HEK293 (cell line): ENCODE data around the gene RPL36A.

Source experiments
- CTCF ChIA-PET: fragments of 350-600 bp; formaldehyde crosslinking; extraction: SDS; loops from one replicate; lab custom pipeline; 2021; ENCODE audit warnings: antibody characterized with exemption; lab: Yijun Ruan, JAX
- POLR2A ChIA-PET: fragments of 300-600 bp; formaldehyde crosslinking; extraction: SDS; loops from one replicate; lab custom pipeline; 2020; ENCODE audit warnings: antibody characterized with exemption, inconsistent platforms; lab: Yijun Ruan, JAX
- H3K27ac ChIP-seq: fragments of 200-500 bp; sonication (Bioruptor generic); 2 replicates; pipeline ENCODE4 v1.5.1; 2014; ENCODE audit warnings: low read depth, low read length, control low read depth, inconsistent platforms; ENCODE audit errors: extremely low read depth
- H3K36me3 ChIP-seq, 2 experiments: fragments of 200-500 bp in 1 of 2; sonication (Bioruptor generic) in 1 of 2; 1 replicate in 1 of 2; 2 replicates in 1 of 2; pipeline ENCODE4 v1.5.1; 2014 to 2017; ENCODE audit warnings: inconsistent platforms in 2 of 2, low read length in 2 of 2; ENCODE audit not compliant: control insufficient read depth in 2 of 2, insufficient read depth in 1 of 2
- H3K4me1 ChIP-seq: fragments of 200-500 bp; sonication (Bioruptor generic); 2 replicates; pipeline ENCODE4 v1.5.1; 2014; ENCODE audit warnings: mild to moderate bottlenecking, low read length, inconsistent platforms; ENCODE audit not compliant: control insufficient read depth, insufficient read depth
- H3K4me3 ChIP-seq: 2 replicates; pipeline ENCODE4 v1.5.1; 2011; ENCODE audit warnings: low read depth, mild to moderate bottlenecking, control low read depth, low read length, moderate library complexity
- H3K9me3 ChIP-seq: fragments of 200-500 bp; sonication (Bioruptor generic); 2 replicates; pipeline ENCODE4 v1.5.1; 2014; ENCODE audit warnings: low read depth, low read length, inconsistent platforms; ENCODE audit not compliant: control insufficient read depth, insufficient read depth
- EGR2 ChIP-seq: fragments of 450-650 bp; formaldehyde crosslinking; IDR thresholded peaks from 2 replicates; pipeline ENCODE4 v1.5.1; 2016; ENCODE audit warnings: low read depth, missing biosample characterization, missing genetic modification characterization
- HOXD13 ChIP-seq: sonication (generic); formaldehyde crosslinking; IDR thresholded peaks from 2 replicates; pipeline ENCODE4 v1.8.0; 2022; ENCODE audit warnings: missing genetic modification reagents, borderline replicate concordance
- OSR2 ChIP-seq: fragments of 450-650 bp; formaldehyde crosslinking; IDR thresholded peaks from 2 replicates; pipeline ENCODE4 v1.5.1; 2016; ENCODE audit warnings: missing biosample characterization, missing genetic modification characterization
- REPIN1 ChIP-seq: fragments of 450-650 bp; formaldehyde crosslinking; IDR thresholded peaks from 2 replicates; pipeline ENCODE4 v1.5.1; 2017; ENCODE audit warnings: missing biosample characterization, missing genetic modification characterization, low read depth
- SP7 ChIP-seq: fragments of 450-650 bp; formaldehyde crosslinking; IDR thresholded peaks from 2 replicates; pipeline ENCODE4 v1.5.1; 2016; ENCODE audit warnings: missing biosample characterization, missing genetic modification characterization
- ZFHX2 ChIP-seq: fragments of 450-650 bp; formaldehyde crosslinking; conservative IDR thresholded peaks from 2 replicates; pipeline ENCODE4 v1.5.1; 2016; ENCODE audit warnings: missing biosample characterization, missing genetic modification characterization
- ZFP69B ChIP-seq: fragments of 450-650 bp; formaldehyde crosslinking; IDR thresholded peaks from 2 replicates; pipeline ENCODE4 v1.5.1; 2016; ENCODE audit warnings: missing biosample characterization, missing genetic modification characterization
- ZNF157 ChIP-seq: fragments of 450-650 bp; formaldehyde crosslinking; IDR thresholded peaks from 2 replicates; pipeline ENCODE4 v1.5.1; 2016; ENCODE audit warnings: missing biosample characterization, missing genetic modification characterization
- ZNF175 ChIP-seq: fragments of 450-650 bp; formaldehyde crosslinking; IDR thresholded peaks from 2 replicates; pipeline ENCODE4 v1.5.1; 2016; ENCODE audit warnings: missing biosample characterization, missing genetic modification characterization
- ZNF19 ChIP-seq: fragments of 450-650 bp; formaldehyde crosslinking; IDR thresholded peaks from 2 replicates; pipeline ENCODE4; 2016; ENCODE audit warnings: missing biosample characterization, missing genetic modification characterization, low read depth
- ZNF214 ChIP-seq: fragments of 450-650 bp; formaldehyde crosslinking; IDR thresholded peaks from 2 replicates; pipeline ENCODE4 v1.5.1; 2017; ENCODE audit warnings: missing biosample characterization, mild to moderate bottlenecking, missing genetic modification characterization, borderline replicate concordance
- ZNF341 ChIP-seq: fragments of 450-650 bp; formaldehyde crosslinking; IDR thresholded peaks from 2 replicates; pipeline ENCODE4; 2016; ENCODE audit warnings: low read depth, missing biosample characterization, missing genetic modification characterization
- ZNF366 ChIP-seq: fragments of 450-650 bp; formaldehyde crosslinking; conservative IDR thresholded peaks from 2 replicates; pipeline ENCODE4 v1.5.1; 2016; ENCODE audit warnings: missing biosample characterization, missing genetic modification characterization
- ZNF423 ChIP-seq: fragments of 450-650 bp; formaldehyde crosslinking; IDR thresholded peaks from 2 replicates; pipeline ENCODE4 v1.5.1; 2016; ENCODE audit warnings: missing biosample characterization, missing genetic modification characterization
- ZNF433 ChIP-seq: fragments of 450-650 bp; formaldehyde crosslinking; IDR thresholded peaks from 2 replicates; pipeline ENCODE4 v1.5.1; 2016; ENCODE audit warnings: missing biosample characterization, missing genetic modification characterization, low read depth
- ZNF555 ChIP-seq: fragments of 450-650 bp; formaldehyde crosslinking; conservative IDR thresholded peaks from 2 replicates; pipeline ENCODE4 v1.5.1; 2017; ENCODE audit warnings: missing biosample characterization, mild to moderate bottlenecking, missing genetic modification characterization, inconsistent platforms
- ZNF621 ChIP-seq: fragments of 450-650 bp; formaldehyde crosslinking; IDR thresholded peaks from 2 replicates; pipeline ENCODE4 v1.5.1; 2017; ENCODE audit warnings: missing biosample characterization, missing genetic modification characterization
- ZNF654 ChIP-seq: fragments of 450-650 bp; formaldehyde crosslinking; IDR thresholded peaks from 2 replicates; pipeline ENCODE4 v1.5.1; 2016; ENCODE audit warnings: low read depth, missing biosample characterization, missing genetic modification characterization
- ZNF660 ChIP-seq: fragments of 450-650 bp; IDR thresholded peaks from 2 replicates; pipeline ENCODE4 v1.5.1; 2018; ENCODE audit warnings: missing biosample characterization, mild to moderate bottlenecking, missing genetic modification characterization
- ZNF785 ChIP-seq: fragments of 450-650 bp; formaldehyde crosslinking; IDR thresholded peaks from 2 replicates; pipeline ENCODE4 v1.5.1; 2016; ENCODE audit warnings: missing biosample characterization, missing genetic modification characterization
- TF ChIP-seq, protein P1 (sequence below): fragments of 450-650 bp; formaldehyde crosslinking; optimal IDR thresholded peaks from 2 replicates; pipeline ENCODE3; 2016; ENCODE audit warnings: missing biosample characterization, mild to moderate bottlenecking, missing genetic modification characterization
- TF ChIP-seq, protein P2 (sequence below): fragments of 450-650 bp; formaldehyde crosslinking; IDR thresholded peaks from 2 replicates; pipeline ENCODE4 v1.5.1; 2016; ENCODE audit warnings: missing biosample characterization, missing genetic modification characterization
- TF ChIP-seq, protein P3 (sequence below): fragments of 450-650 bp; IDR thresholded peaks from 2 replicates; pipeline ENCODE4 v1.5.1; 2018; ENCODE audit warnings: missing biosample characterization, mild to moderate bottlenecking, missing genetic modification characterization
- TF ChIP-seq, protein P4 (sequence below): fragments of 450-650 bp; formaldehyde crosslinking; IDR thresholded peaks from 2 replicates; pipeline ENCODE4 v1.5.1; 2016; ENCODE audit warnings: missing biosample characterization, missing genetic modification characterization, borderline replicate concordance

RPL36A gene

DNA sequence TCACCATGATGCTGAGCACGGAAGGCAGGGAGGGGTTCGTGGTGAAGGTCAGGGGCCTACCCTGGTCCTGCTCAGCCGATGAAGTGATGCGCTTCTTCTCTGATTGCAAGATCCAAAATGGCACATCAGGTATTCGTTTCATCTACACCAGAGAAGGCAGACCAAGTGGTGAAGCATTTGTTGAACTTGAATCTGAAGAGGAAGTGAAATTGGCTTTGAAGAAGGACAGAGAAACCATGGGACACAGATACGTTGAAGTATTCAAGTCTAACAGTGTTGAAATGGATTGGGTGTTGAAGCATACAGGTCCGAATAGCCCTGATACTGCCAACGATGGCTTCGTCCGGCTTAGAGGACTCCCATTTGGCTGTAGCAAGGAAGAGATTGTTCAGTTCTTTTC, 21.2 kb downstream of the RPL36A start (continued):
- TF ChIP-seq REPIN1 (tag by site-specific recombination): no peak
- TF ChIP-seq ZNF555 (tag by site-specific recombination): no peak
- TF ChIP-seq, protein P1, sequence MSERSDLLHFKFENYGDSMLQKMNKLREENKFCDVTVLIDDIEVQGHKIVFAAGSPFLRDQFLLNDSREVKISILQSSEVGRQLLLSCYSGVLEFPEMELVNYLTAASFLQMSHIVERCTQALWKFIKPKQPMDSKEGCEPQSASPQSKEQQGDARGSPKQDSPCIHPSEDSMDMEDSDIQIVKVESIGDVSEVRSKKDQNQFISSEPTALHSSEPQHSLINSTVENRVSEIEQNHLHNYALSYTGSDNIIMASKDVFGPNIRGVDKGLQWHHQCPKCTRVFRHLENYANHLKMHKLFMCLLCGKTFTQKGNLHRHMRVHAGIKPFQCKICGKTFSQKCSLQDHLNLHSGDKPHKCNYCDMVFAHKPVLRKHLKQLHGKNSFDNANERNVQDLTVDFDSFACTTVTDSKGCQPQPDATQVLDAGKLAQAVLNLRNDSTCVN: no peak
- TF ChIP-seq ZNF214 (tag by site-specific recombination): no peak
- TF ChIP-seq ZFHX2 (tag by site-specific recombination): no peak
- no peak for TF ChIP-seq ZNF433 (tag by site-specific recombination)
- no peak for TF ChIP-seq ZNF157 (tag by site-specific recombination)
- no peak for TF ChIP-seq ZFP69B (tag by site-specific recombination)
- TF ChIP-seq ZNF621 (tag by site-specific recombination): no peak

DNA sequence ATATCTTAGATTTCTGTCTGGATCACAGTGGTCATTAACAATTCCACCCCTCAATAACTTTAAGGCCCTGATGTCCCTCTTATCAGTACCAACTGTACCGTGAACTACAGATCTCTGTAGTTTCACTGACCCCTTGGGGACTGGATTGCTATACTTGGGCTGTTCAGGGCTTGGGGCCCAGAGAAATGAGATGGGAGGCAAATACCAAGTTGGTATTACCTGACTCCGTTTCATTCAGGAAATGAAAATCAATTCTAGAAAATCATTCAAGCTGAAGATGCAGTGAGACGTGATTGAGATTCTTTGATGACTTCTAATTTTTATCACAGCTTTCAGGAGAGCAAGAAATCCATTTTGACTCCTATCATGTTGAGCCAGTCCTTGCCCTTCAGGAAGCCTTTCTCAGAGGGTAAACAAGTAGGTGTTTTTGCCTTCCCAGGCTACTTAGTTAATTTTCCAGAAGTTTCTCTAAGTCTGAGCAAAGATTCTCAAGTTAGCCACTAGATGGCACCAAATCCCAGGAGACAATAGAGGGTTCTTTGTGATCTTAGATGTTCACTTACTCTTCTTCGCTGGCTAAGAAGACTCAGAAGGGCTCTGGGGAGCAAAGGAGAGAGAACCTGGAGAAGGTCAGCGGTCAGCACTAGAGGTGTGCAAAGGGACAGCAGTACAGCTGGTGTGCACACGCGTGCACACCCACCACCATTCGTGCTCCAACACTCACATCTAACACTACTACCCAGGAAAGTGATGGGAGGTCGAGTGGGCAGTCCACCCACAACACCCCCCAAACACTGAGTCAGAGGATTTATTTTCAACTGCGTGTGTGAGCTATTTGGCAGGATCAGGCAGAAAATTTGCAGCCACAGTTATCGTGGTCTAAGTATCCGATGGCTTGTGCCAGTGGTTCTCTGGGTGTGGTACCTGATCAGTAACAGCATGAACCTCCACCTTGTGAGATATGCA, 24.7 kb downstream of the RPL36A start:
- CTCF ChIA-PET: interaction anchor here (0.6 to 5.0 kb wide), 23 partner anchors 9 to 1081 kb away, joined by 3 to 28 read pairs (median 4); partner anchors contain the start of genes ARMCX4 and RPL36A
- H3K4me1 ChIP-seq: 0 out of 2 replicates have a peak, but pooled peaks cover 2% of the 10 kb centered on the region
- POLR2A ChIA-PET: interaction anchor here (1.2 kb wide), 1 partner anchor 25 kb away, joined by 3 read pairs; the partner anchor contains the start of gene RPL36A
- TF ChIP-seq ZFHX2 (tag by site-specific recombination): peak; percentile 87
- TF ChIP-seq EGR2: peak; percentile 72; the same call in 1 of the 2 replicates
- TF ChIP-seq, protein P2, sequence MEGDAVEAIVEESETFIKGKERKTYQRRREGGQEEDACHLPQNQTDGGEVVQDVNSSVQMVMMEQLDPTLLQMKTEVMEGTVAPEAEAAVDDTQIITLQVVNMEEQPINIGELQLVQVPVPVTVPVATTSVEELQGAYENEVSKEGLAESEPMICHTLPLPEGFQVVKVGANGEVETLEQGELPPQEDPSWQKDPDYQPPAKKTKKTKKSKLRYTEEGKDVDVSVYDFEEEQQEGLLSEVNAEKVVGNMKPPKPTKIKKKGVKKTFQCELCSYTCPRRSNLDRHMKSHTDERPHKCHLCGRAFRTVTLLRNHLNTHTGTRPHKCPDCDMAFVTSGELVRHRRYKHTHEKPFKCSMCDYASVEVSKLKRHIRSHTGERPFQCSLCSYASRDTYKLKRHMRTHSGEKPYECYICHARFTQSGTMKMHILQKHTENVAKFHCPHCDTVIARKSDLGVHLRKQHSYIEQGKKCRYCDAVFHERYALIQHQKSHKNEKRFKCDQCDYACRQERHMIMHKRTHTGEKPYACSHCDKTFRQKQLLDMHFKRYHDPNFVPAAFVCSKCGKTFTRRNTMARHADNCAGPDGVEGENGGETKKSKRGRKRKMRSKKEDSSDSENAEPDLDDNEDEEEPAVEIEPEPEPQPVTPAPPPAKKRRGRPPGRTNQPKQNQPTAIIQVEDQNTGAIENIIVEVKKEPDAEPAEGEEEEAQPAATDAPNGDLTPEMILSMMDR (tag by site-specific recombination): peak; percentile 58; the same call in 1 of the 2 replicates
- no peak for TF ChIP-seq HOXD13 (CRISPR knock-in tag)
- TF ChIP-seq OSR2 (tag by site-specific recombination): no peak
- no peak for TF ChIP-seq ZNF366 (tag by site-specific recombination)
- no peak for TF ChIP-seq ZNF19 (tag by site-specific recombination)
- TF ChIP-seq ZFP69B (tag by site-specific recombination): no peak
- TF ChIP-seq ZNF660: peak; percentile 27; the same call in 1 of the 2 replicates
- TF ChIP-seq ZNF654 (tag by site-specific recombination): peak; percentile 96
- no peak for TF ChIP-seq ZNF175
- no peak for TF ChIP-seq ZNF423 (tag by site-specific recombination)
- no peaks in the 10 kb centered on the region for H3K9me3 ChIP-seq
- H3K36me3 ChIP-seq: peaks cover 0 to 23% of the 10 kb centered on the region in 2 experiments; a peak in 2 of 3 replicates
- H3K4me3 ChIP-seq: no peak overlapping the region
- no peak overlapping the region for H3K27ac ChIP-seq

DNA sequence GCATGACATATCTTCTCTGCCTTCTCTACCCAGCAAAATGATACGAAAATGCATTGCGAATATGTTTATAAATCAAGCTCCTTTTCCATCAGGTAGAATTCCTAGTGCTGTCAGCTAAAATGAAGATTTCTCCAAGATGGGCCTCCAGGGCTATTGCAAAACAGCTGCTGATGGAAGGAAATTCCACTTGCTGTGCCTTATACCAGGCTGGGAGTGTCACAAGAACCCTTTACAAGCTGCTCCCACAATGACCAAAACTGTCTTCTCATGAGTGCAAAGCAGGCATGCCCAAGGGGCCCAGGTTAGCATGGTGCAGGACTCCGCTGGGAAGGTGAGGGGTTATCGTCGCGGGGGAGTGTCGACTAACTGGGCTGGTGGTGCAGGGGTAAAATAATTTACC, 25.9 kb downstream of the RPL36A start:
- Histone ChIP-seq H3K36me3 (peaks cover 0 to 24% of the 10 kb centered on the region in 2 experiments; a peak in 1 of 3 replicates), H3K9me3 (no peaks in the 10 kb centered on the region), H3K4me3 (no peak overlapping the region), H3K4me1 (0 out of 2 replicates have a peak, but pooled peaks cover 2% of the 10 kb centered on the region), H3K27ac (no peak overlapping the region)
- POLR2A ChIA-PET: interaction anchor here (0.6 kb wide), 1 partner anchor 71 kb away, joined by 3 read pairs; no protein-coding TSS in a partner anchor
- CTCF ChIA-PET: interaction anchor here (0.7 to 5.0 kb wide), 6 partner anchors 11 to 1080 kb away, joined by 3 to 28 read pairs (median 5); no protein-coding TSS in a partner anchor
- no peak for TF ChIP-seq ZNF341 (tag by site-specific recombination)
- TF ChIP-seq, protein P3, sequence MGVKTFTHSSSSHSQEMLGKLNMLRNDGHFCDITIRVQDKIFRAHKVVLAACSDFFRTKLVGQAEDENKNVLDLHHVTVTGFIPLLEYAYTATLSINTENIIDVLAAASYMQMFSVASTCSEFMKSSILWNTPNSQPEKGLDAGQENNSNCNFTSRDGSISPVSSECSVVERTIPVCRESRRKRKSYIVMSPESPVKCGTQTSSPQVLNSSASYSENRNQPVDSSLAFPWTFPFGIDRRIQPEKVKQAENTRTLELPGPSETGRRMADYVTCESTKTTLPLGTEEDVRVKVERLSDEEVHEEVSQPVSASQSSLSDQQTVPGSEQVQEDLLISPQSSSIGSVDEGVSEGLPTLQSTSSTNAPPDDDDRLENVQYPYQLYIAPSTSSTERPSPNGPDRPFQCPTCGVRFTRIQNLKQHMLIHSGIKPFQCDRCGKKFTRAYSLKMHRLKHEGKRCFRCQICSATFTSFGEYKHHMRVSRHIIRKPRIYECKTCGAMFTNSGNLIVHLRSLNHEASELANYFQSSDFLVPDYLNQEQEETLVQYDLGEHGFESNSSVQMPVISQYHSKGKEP: no peak
- TF ChIP-seq SP7: no peak
- TF ChIP-seq, protein P4, sequence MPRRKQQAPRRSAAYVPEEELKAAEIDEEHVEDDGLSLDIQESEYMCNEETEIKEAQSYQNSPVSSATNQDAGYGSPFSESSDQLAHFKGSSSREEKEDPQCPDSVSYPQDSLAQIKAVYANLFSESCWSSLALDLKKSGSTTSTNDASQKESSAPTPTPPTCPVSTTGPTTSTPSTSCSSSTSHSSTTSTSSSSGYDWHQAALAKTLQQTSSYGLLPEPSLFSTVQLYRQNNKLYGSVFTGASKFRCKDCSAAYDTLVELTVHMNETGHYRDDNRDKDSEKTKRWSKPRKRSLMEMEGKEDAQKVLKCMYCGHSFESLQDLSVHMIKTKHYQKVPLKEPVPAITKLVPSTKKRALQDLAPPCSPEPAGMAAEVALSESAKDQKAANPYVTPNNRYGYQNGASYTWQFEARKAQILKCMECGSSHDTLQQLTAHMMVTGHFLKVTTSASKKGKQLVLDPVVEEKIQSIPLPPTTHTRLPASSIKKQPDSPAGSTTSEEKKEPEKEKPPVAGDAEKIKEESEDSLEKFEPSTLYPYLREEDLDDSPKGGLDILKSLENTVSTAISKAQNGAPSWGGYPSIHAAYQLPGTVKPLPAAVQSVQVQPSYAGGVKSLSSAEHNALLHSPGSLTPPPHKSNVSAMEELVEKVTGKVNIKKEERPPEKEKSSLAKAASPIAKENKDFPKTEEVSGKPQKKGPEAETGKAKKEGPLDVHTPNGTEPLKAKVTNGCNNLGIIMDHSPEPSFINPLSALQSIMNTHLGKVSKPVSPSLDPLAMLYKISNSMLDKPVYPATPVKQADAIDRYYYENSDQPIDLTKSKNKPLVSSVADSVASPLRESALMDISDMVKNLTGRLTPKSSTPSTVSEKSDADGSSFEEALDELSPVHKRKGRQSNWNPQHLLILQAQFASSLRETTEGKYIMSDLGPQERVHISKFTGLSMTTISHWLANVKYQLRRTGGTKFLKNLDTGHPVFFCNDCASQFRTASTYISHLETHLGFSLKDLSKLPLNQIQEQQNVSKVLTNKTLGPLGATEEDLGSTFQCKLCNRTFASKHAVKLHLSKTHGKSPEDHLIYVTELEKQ: no peak
- no peak for TF ChIP-seq ZNF785 (tag by site-specific recombination)
